NCI-H2196 treated with DMSO at 0.1 percent for 48 hours (cell line): Measurements from ENCODE around the gene CRYBG3.

Experiments used
- DNase-seq: peaks from one replicate; lab custom pipeline; 2025; ENCODE audit not compliant: unreplicated experiment; lab: John Stamatoyannopoulos, UW

Gene CRYBG3

DNA sequence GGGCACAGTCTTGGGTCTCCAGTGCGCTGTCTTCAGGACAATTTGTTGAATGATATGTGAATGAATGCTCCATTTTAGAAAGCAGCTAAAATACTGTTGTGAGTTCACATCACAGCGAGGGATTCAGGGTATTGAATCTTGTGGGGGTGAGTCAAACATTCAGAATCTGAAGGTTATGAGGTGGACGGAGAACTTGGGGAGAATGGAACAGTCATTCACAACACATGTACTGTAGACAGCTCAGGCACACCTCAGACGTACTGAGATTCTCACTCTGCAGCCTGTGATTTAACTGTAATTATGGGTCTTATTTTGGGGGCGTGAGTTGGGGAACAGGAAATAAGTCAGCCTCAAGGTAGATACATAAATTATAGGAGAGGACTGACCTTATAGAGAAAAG is 13.9 kb downstream of the CRYBG3 start:
- no peak for DNase-seq

DNA sequence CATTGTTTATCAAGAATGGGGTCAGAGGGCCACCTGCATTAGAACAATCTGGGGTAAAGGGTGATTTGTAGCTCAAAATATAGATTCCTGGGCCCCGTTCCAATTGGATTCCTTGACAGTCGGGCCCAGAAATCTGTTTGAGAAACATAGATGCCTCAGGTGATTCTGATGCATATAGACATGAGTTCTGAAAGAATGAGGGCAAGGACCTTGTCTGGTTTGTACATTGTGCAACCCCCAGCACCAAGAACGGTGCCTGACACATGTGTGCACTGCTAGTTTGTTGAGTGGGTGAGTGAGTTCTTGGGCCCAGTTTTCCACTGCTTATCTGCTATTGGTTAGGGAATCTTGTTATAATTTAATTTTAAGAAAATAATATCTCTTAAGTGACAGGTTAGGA is 16.6 kb downstream of the CRYBG3 start:
- DNase-seq = no peak

DNA sequence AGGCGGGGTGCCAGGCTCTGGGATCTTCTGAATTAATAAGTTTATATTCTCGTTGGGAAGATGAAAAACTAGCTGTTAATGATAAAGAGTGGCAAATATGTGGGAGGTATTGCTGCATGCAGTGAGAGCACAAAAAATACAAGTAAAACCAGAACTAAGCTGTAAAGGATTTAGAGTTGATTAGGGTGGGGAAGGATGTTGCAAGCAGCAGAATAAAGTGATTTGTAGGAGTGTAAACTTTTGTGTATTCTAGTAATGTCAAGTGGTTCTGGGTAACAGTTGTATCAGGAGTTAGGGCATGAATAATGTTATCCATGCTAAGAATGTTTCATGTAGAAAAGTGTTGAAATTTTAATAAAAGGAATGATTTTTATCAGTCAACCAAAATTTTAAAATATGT is 18.1 kb downstream of the CRYBG3 start:
- no peak for DNase-seq

DNA sequence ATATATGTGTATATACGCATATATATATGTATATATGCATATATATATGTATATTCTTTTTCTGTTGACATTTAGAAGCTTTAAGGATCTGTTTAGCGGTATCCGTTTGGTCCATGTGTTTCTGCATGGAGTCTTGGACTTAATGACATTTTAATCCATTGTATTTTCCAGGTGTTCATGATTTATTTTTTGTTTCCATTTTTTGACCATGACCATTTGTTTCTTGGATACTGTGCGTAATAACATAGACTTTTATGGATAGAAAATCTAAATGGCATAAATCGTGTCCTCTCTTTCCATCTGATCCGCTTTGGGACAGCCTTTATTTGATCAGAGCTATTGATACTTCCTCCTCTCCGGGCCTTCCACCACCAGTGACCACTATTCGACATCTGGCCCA is 19.5 kb downstream of the CRYBG3 start:
- no peak for DNase-seq

DNA sequence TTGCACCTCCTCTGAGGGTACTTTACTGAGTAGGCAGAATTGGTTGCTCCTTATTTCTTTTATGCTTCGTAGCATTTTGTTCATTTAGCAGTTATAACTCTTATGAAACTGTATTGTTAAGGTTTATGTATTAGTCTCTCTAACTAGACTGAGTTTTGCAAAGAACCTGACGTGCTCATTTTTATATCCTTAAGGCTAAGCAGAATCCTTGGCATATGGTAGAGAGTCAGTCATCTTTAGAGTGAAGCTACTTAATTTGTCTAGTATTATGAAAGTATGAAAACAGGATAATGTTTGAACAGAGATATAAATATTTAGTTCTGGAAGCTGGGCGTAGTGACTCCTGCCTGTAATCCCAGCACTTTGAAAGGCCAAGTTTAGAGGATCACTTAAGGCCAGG is 20.1 kb downstream of the CRYBG3 start:
- no peak for DNase-seq

DNA sequence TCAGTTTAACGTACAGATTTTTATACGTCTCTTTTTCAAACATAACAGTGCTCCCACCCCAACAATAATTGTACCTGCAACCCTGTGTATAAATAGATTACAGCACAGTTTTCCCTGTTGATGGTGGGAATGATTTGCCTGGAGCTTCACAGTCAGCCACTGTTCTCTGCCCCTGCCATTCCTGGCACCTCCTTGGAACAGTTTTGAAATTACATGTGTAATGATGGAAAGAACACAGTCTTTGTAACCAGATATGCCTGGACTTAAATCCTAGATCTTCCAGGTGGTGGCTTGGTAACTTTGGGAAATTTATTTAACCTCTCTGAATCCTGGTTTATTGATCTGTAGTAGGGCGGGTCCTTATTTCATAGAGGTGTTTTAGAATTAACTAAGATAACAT is 27.0 kb downstream of the CRYBG3 start:
- DNase-seq = no peak

DNA sequence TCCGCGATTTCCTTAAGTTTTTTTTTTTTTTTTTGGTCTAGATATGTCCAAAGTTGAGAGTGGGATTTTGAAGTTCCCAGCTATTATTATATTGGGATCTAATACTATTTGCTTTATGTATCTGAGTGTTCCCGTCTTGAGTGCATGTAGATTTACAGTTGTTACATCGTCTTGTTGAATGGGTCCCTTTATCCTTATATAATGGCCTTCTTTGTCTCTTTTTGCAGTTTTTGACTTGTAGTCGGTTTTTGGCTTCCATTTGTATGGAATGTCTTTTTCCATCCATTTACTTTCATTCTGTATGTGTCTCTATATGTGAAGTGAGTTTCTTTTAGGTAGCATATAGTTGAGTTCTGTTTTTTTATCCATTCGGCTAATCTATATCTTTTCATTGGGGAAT is 35.6 kb downstream of the CRYBG3 start:
- DNase-seq = no peak

DNA sequence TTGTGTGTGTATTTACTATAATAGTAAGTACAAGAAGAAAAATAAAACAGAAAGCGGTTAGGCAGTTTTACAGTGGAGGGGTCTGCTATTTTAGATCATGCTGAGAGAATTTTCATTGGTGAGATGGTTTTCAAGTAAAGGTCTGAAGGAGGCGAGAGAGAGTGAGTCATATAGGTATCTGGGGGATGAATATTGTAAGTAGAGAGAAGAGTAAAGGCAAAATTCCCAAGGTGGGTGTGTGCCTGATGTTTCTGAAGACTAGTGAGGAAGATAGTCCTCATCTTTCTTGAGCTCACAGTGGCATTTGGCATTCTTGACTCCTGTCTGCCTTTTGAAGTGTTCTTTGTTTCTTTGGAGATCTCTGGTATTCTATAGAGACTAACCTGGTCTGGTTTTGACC is 38.6 kb downstream of the CRYBG3 start:
- DNase-seq = no peak

DNA sequence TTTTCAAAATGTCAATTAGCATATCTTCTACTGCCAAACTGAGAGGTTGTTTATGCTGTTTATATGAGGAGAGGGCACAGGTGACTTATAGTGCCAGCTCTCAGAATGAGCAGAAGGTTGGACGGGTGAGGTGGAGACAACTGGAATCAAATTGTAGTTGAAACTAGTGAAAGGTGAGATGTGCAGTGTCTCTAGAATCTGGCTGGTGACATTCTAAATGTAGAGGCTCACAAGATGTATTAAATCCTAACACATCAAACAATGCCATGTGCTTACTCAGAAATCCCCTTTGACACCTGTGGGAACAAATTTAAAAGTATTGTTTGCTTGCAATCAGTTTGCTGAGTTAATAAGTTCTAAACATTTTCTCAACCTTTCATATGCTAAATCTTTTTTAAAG is 40.8 kb downstream of the CRYBG3 start:
- no peak for DNase-seq

DNA sequence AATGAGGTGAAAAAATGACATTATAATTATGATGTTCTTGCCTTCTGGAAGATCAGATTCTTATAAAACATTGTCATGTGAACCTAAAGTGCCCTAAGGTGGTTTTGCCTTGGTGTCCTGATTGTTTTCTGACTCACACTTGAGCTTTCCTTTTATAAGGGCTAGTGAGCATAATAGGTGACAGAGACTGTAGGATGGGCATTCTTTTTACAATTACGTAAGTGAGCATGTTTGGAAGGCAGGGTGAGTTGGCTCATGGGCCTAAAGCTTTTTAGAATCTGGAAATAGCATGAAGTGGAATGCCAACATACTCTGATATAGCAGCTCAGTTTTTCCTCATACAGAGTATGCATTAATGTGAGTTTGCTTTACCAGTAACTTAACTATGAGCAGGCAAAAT is 41.2 kb downstream of the CRYBG3 start:
- no peak for DNase-seq

DNA sequence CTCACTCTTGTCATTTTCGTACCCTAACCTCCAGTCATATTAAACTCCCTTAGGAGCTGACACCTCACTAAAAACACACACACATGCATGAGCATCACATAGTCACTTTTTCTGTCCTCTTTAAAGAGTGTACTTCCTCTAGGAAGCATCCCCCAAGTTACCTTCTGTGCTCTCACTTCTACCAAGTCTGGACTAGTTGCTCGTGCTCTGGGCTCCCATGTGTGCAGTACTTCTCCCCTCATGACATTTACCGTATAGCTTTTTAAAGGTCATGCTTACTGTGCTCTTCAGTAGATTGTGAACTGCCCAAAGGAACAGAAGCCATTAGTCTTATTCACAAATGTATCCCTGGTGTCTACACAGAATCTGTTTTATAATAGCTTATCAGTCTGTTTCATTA is 42.0 kb downstream of the CRYBG3 start:
- no peak for DNase-seq

DNA sequence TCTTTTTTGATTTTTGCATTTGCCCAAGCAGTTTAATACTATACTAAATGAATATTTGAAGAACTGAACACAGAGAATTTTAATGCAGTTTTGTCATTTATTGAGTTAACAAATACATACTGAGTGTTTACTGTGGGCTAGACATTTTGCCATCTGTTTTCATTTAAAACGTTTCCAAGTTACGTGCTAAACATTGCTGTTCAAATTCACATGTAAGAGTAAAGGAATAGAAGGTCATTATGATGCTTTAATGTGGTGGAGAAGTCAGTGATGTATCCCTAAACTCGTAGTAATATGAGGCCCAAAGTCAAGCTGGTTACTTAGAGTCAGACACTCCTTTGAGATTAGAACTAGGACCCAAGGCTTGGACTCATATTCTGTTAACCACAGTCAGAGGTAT is 49.4 kb downstream of the CRYBG3 start:
- DNase-seq = no peak

DNA sequence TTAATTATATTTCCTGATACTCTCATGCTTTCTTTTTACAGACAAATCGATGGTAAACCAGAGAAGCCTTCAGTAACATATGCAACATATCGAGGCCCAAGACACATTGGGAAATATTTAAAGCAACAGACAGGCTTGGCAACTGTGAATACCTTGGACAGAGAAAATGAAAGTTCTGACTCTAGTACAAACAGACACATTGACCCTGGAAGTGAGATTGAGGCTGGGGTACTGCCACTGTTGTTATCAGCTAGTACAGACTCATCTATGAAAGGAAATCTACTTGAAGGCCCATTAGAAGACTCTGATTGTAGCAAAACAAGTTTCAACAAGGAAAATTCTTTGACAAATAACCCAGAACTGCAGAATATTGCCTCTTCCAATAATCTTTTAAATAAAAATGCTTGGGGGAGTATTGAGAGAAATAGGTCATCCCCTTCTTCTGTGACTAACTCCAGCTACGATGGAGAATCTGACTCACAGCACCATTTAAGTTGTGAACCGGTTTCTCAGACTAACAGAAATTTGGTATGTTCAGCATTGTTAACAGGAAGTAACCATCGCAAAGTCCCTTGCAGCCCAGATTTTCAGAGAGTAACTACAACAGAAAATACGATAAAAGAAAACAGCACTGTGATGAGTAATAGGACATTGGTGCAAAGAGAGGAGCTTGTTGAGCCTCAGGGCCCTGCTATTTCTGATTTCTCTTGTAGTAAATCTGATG is 50.2 kb downstream of the CRYBG3 start:
- DNase-seq = no peak

DNA sequence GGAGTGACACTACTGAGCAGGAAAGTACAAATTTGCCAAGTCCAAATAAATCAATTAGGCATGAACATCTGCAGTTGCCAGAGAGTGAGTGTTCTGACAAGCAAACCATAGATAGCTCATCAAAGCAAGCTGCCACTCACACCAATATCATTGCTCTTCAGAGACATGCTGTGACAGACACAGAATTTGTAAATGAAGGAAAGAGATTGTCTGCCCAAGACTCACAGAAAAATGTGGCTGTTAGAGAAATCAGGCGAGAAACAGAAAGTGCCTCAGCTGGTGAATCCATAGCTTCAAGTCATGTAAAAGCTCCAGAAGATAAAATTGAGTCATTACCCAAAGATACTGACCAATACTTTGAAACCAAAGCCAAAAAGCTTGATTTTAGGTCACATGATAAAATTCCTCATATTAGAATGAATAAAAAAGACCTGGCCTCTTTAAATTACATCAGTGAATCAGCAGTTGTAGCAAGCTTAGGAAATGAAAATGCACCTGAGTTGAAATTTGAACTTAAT is 50.8 kb downstream of the CRYBG3 start:
- DNase-seq = no peak

DNA sequence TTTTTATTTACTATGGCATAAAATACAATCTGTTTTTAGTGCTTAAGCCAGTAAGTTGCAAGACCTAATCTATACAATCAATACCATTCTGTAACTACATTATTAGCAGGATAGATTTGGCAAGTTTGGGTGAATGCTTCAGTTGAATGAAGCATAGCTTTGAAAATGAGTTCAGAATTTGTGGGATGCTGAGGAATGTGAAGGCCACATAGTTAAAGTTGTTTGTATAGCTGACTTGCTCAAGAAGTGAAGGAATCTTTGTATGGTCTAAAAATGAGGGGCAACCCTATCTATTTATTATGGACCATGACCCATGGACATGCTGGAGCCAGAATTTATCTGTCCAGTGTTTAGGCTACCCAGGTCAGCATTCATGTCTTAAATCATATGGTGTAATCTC is 58.5 kb downstream of the CRYBG3 start:
- no peak for DNase-seq

DNA sequence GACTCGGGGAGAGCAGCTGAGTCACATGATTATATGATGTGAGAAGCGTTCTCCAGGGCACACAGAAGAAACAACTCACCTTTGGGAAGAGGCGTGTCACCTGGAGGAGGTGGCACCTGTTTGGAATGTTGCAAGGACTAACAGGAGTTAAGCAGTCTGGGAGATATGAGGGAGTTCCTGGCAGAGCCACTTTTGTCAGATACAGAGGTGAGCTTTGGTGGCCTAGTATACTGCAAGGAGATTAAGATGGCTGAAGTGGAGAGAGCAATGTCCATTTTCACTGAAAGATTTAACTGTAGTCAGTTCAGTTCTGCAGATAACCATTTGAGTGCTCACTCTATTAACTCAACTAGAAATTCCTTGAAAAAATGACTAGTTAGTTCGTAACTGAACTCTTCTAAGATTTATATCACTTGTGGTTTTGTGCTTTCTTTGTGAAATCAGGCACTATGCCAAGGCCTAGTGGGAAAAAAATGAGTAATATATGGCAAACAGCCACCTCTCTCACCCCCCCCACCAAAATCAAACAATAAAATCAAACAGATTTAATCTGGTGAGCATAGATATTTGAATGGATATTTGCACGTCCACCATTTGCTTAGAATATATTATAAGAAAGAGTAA is 61.3 kb downstream of the CRYBG3 start:
- no peak for DNase-seq

DNA sequence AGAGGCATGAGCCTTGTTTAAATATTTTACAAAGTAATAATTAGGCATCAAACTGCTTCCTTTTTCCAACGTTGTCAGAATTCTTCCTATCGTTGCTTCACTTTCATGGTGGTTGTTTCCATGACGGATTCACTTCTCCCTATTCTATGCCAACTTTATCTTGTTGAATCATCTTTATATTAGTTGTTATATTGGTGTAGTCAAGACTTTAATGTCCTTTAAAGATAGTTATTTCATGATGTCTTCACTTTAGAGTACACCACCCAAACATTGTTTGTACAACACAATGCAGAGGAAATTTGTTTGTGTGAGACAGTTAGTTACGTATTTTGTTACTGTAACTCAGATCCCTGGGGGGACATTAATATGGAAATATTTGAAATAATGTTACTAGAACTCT is 61.9 kb downstream of the CRYBG3 start:
- no peak for DNase-seq

DNA sequence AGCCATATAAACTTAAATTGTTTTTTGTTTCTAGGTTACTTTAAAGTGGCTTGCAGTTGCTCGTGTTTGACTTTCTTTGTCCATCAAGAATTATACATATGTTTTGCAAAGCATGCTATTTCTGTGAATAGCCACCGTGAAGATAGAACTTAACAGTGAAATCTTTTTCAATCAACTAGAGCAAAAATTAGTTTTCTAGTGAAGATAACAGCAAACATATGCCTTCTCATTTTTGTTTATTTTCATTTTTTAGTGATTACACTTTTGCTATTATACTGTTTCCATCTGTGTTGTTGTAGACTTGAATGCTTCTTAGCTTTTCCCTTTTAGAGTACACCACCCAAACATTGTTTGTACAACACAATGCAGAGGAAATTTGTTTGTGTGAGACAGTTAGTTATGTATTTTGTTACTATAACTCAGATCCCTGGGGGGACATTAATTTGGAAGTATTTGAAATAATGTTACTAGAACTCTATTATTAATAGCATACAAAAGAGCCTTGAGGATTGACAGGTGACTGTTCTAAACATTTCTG is 62.8 kb downstream of the CRYBG3 start:
- no peak for DNase-seq

DNA sequence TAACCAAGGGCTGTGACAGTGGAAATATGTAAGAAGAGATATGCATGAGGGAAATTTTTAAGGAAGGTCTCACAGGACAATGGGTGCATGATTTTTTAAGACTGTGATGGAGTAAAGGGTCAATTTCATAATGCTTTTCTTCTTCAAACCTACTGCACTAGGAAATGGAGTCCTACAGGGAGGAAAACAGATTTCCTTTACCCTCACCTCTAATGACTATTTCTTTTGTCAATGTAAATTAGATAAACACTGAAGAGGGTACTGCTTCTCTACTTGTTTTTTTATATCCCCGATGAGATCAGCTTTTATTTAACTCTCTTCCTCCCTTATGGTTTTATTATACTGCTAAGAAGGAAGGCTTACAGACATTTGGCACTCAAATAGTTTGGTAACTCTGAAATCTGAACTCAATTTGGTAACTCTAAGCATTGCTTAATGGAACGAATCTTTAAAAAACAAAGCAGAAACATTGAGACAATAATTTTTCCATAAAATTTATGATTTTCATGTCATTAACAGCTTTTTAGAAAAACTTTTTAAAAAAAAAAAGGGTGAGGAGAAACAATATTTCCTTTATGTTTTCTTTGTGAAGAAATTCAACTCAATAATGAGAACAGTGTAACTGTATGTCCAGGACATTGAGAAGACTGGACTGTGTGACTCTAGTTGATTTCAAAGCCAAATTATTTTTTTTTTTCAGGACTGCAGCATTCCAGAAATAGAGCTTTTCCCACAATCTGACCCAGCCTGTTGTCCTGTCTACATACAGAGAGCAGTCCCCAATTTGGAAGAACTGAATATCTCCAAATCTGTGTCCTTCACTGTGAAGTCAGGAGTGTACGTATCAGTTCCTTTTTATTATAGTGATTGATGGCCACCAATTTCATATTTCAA is 64.4 kb downstream of the CRYBG3 start:
- no peak for DNase-seq

DNA sequence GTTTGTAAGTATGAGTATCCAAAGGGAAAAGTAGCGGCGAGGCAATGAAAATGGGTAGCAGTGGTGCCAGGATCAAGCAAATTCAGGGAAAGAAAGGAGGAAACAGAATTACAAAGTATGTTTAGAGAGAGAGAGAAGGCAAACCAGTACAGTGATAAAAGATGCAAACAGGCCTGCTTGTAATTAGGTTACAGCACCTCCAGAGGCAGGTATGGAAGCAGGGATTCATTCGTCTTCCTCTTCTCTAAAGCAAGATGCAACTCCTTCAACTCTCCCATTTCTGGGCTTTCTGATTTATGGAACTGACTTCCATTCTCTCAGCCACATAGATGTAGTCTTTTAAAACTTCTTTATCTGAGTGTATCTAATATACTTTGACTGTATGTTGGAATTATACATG is 68.0 kb downstream of the CRYBG3 start:
- no peak for DNase-seq

DNA sequence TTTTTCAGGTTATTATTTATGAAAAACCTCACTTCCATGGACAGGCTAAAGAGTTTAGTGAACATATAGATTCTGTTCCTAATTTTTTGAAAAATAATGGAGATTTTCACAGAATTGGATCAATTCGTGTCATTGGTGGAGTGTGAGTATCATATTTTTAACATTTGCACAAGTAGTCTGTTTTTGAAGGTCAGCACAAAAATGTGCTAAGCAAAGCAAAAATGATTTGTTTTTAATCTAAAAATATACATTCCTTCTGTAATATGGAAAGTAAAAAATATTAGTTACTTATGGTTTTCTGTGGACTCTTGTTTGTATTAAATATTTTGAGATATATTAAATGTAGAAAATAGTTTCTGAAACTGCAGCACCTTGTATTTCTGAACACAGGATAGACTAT is 71.0 kb downstream of the CRYBG3 start:
- DNase-seq = no peak

DNA sequence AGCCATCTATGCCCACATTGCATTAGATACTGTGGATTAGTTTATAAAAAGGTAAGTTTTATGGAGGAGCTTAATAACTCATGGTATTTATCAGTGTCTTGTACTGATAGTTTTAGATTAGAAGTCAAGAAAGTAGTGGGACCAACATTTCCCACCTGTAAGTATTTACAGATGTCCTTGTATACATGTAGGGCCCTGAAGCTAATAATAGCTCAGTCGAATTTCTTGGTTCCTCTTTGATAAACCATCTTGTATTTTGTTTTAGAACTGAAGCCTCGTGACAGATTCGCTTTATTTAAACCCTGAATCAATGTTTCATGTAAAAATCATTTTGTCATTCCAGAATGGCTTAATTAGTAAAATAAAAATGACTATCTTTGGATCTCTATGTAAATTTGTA is 73.4 kb downstream of the CRYBG3 start:
- DNase-seq = no peak
